Keratinocyte (primary cell): ENCODE results near the gene CCL20. TPM values are rescaled to one million over a fixed set of nuclear protein-coding genes. Genes with fewer than 3 reads are reported as not detected.

Experiments
- DNase-seq: peaks from one replicate; pipeline ENCODE4 v3.0.0-alpha.2; 2011; ENCODE audit warnings: low read depth, missing footprints, low spot score
- FAIRE-seq: peaks from 2 replicates; lab custom pipeline; 2011; peaks lifted over from hg19 to GRCh38; lab: Jason Lieb, UNC
- H2AFZ ChIP-seq: 2 replicates; pipeline ENCODE4 v1.6.0; 2012; ENCODE audit warnings: low read length, control low read depth, inconsistent platforms; ENCODE audit not compliant: control insufficient read depth
- H3K27ac ChIP-seq: 2 replicates; pipeline ENCODE4 v1.5.1; 2011; ENCODE audit warnings: low read length; ENCODE audit not compliant: control insufficient read depth, insufficient read depth
- H3K27me3 ChIP-seq: 3 replicates; pipeline ENCODE4 v1.6.0; 2011; ENCODE audit warnings: low read length; ENCODE audit not compliant: control insufficient read depth, insufficient read depth; ENCODE audit errors: extremely low read depth
- H3K36me3 ChIP-seq, 2 experiments: 2 replicates in 1 of 2; 3 replicates in 1 of 2; pipeline ENCODE4 v1.5.1; 2011; ENCODE audit warnings: low read length in 2 of 2, mild to moderate bottlenecking in 1 of 2; ENCODE audit not compliant: control insufficient read depth in 2 of 2, insufficient read depth in 2 of 2; ENCODE audit errors: extremely low read depth in 1 of 2
- H3K4me1 ChIP-seq: 3 replicates; pipeline ENCODE4 v1.5.1; 2011; ENCODE audit warnings: low read length; ENCODE audit not compliant: control insufficient read depth, insufficient read depth; ENCODE audit errors: extremely low read depth
- H3K4me2 ChIP-seq: 3 replicates; pipeline ENCODE4 v1.6.0; 2011; ENCODE audit warnings: low read depth, low read length; ENCODE audit not compliant: control insufficient read depth, insufficient read depth; ENCODE audit errors: extremely low read depth
- H3K4me3 ChIP-seq, 3 experiments: fragments of 200-600 bp in 1 of 3; sonication (generic) in 1 of 3; 2 replicates in 2 of 3; 3 replicates in 1 of 3; pipeline ENCODE4 v1.5.1; 2011 to 2016; ENCODE audit warnings: low read length in 3 of 3, mild to moderate bottlenecking in 3 of 3, control low read depth in 2 of 3, inconsistent platforms in 1 of 3, low read depth in 1 of 3, mixed read lengths in 1 of 3, mixed run types in 1 of 3, moderate library complexity in 1 of 3; ENCODE audit not compliant: control insufficient read depth in 2 of 3, insufficient read depth in 2 of 3; ENCODE audit errors: extremely low read depth in 1 of 3
- H3K79me2 ChIP-seq: 2 replicates; pipeline ENCODE4 v1.6.0; 2012; ENCODE audit warnings: low read length; ENCODE audit not compliant: control insufficient read depth, insufficient read depth
- H3K9ac ChIP-seq: 3 replicates; pipeline ENCODE4 v1.6.0; 2011; ENCODE audit warnings: low read length; ENCODE audit not compliant: control insufficient read depth, insufficient read depth; ENCODE audit errors: extremely low read depth
- H3K9me1 ChIP-seq: 3 replicates; pipeline ENCODE4 v1.6.0; 2011; ENCODE audit warnings: low read length; ENCODE audit not compliant: control insufficient read depth, insufficient read depth; ENCODE audit errors: extremely low read depth
- H3K9me3 ChIP-seq: 2 replicates; pipeline ENCODE4 v1.5.1; 2012; ENCODE audit warnings: low read depth, low read length; ENCODE audit not compliant: control insufficient read depth
- H4K20me1 ChIP-seq: 3 replicates; pipeline ENCODE4 v1.6.0; 2011; ENCODE audit warnings: low read length; ENCODE audit not compliant: control insufficient read depth, insufficient read depth; ENCODE audit errors: extremely low read depth
- CTCF ChIP-seq, 3 experiments: IDR thresholded peaks in 1 of 3; conservative IDR thresholded peaks in 1 of 3; optimal IDR thresholded peaks in 1 of 3; 2 replicates in 2 of 3; 3 replicates in 1 of 3; pipeline versions ENCODE3 to v1.5.1; 2011; ENCODE audit warnings: low read length in 3 of 3, mild to moderate bottlenecking in 3 of 3, moderate library complexity in 2 of 3, control low read depth in 1 of 3, inconsistent platforms in 1 of 3; ENCODE audit not compliant: insufficient read depth in 2 of 3; ENCODE audit errors: extremely low read depth in 1 of 3
- EZH2 ChIP-seq: IDR thresholded peaks from one replicate; pipeline ENCODE4 v1.6.1; 2012; ENCODE audit warnings: inconsistent platforms, mild to moderate bottlenecking, low read length, moderate library complexity
- dilution Hi-C: fragments of 300-500 bp; cut with MboI; formaldehyde crosslinking; loops from one replicate; pipeline ENCODE4 v1.7.0; 2020; ENCODE audit warnings: low sequenced_read_pairs; ENCODE audit not compliant: extremely low pct_ligation_motif_present
- polyA plus RNA-seq, 5 experiments: library from polyadenylated mRNA; depleted of rRNA in 3 of 5; stranded (reverse) in 3 of 5; stranded (forward) in 1 of 5; unstranded in 1 of 5; fragments of >200 nt; gene quantifications; 1 replicate in 1 of 5; 2 replicates in 3 of 5; 3 replicates in 1 of 5; pipeline versions ENCODE4 v1.2.1 to v1.2.3, GENCODE V29; 2011 to 2012; ENCODE audit warnings: missing spikeins in 2 of 5, low read depth in 1 of 5, low replicate concordance in 1 of 5

CCL20 gene
- polyA plus RNA-seq, 1 donor (not counting 4 experiments of a cell fraction or from before 2014, with no cell fraction given): 5.2 TPM

GRCh38 chr2:227826563-227826962 lies 12.9 kb downstream of the CCL20 start:
- H3K4me2 ChIP-seq: peak overlapping the region; percentile 74
- H3K9ac ChIP-seq: no peak overlapping the region
- peak overlapping the region in 1 of 3 experiments; percentile 23 for H3K4me3 ChIP-seq
- H3K4me1 ChIP-seq: peaks cover 18% of the 10 kb centered on the region
- H3K27me3 ChIP-seq: no peaks in the 10 kb centered on the region
- H3K27ac ChIP-seq: no peak overlapping the region
- H3K36me3 ChIP-seq: no peaks in the 10 kb centered on the region
- H3K9me3 ChIP-seq: no peaks in the 10 kb centered on the region
- no peaks in the 10 kb centered on the region for H4K20me1 ChIP-seq
- FAIRE-seq: no peak
- H3K9me1 ChIP-seq: no peaks in the 10 kb centered on the region
- no peaks in the 10 kb centered on the region for H3K79me2 ChIP-seq
- dilution Hi-C loops: no loop called here
- H2AFZ ChIP-seq: peak overlapping the region; percentile 94
- DNase-seq: no peak
- TF ChIP-seq CTCF (optimal IDR thresholded peaks at IDR 0.05 in 1 of 3, IDR thresholded peaks at IDR 0.05 in 1 of 3, conservative IDR thresholded peaks at IDR 0.05 in 1 of 3; ENCODE audit: extremely low read depth in 1 of 3, insufficient read depth in 2 of 3, low read length in 3 of 3) (no peak), EZH2 (no peak)

GRCh38 chr2:227827143-227827542 lies 13.5 kb downstream of the CCL20 start:
- Histone ChIP-seq H3K4me2 (no peak overlapping the region), H2AFZ (no peak overlapping the region), H3K36me3 (no peaks in the 10 kb centered on the region), H4K20me1 (no peaks in the 10 kb centered on the region), H3K27ac (no peak overlapping the region), H3K9ac (no peak overlapping the region), H3K79me2 (no peaks in the 10 kb centered on the region), H3K4me1 (peaks cover 18% of the 10 kb centered on the region), H3K27me3 (no peaks in the 10 kb centered on the region), H3K9me1 (no peaks in the 10 kb centered on the region), H3K9me3 (no peaks in the 10 kb centered on the region), H3K4me3 (no peak overlapping the region)
- no peak for TF ChIP-seq EZH2
- no peak for TF ChIP-seq CTCF (optimal IDR thresholded peaks at IDR 0.05 in 1 of 3, IDR thresholded peaks at IDR 0.05 in 1 of 3, conservative IDR thresholded peaks at IDR 0.05 in 1 of 3; ENCODE audit: extremely low read depth in 1 of 3, insufficient read depth in 2 of 3, low read length in 3 of 3)
- dilution Hi-C loops: no loop called here
- FAIRE-seq (peak; percentile 76), DNase-seq (no peak)
